H9 (cell line): ENCODE results near the gene EPGN. TPM values are rescaled to one million over a fixed set of nuclear protein-coding genes. Genes with fewer than 3 reads are reported as not detected.

Experiments
- DNase-seq: peaks from one replicate; pipeline ENCODE4 v3.0.0-alpha.2; 2017
- H2AFZ ChIP-seq: one replicate; pipeline ENCODE4 v1.6.1; 2013; ENCODE audit warnings: mild to moderate bottlenecking, low read length, control low read depth, moderate library complexity
- H2AK5ac ChIP-seq: 2 replicates; pipeline ENCODE4 v1.6.1; 2013; ENCODE audit warnings: low read length, control low read depth, mixed read lengths; ENCODE audit not compliant: insufficient read length
- H2BK120ac ChIP-seq: one replicate; pipeline ENCODE4 v1.6.1; 2013; ENCODE audit warnings: low read depth, mild to moderate bottlenecking, low read length, control low read depth, inconsistent platforms; ENCODE audit not compliant: poor library complexity, severe bottlenecking
- H2BK12ac ChIP-seq: 2 replicates; pipeline ENCODE4 v1.6.1; 2013; ENCODE audit warnings: low read length, control low read depth, mixed read lengths, low read depth; ENCODE audit not compliant: insufficient read length
- H2BK15ac ChIP-seq: 2 replicates; pipeline ENCODE4 v1.6.1; 2013; ENCODE audit warnings: low read depth, low read length, control low read depth
- H2BK20ac ChIP-seq: one replicate; pipeline ENCODE4 v1.6.1; 2013; ENCODE audit warnings: low read depth, mild to moderate bottlenecking, low read length, control low read depth, inconsistent platforms; ENCODE audit not compliant: poor library complexity, severe bottlenecking
- H2BK5ac ChIP-seq: 2 replicates; pipeline ENCODE4 v1.6.1; 2013; ENCODE audit warnings: low read length, control low read depth, mixed read lengths; ENCODE audit not compliant: insufficient read length
- H3K14ac ChIP-seq: 2 replicates; pipeline ENCODE4 v1.6.1; 2013; ENCODE audit warnings: low read length, control low read depth; ENCODE audit not compliant: insufficient read depth
- H3K18ac ChIP-seq: 2 replicates; pipeline ENCODE4 v1.6.1; 2013; ENCODE audit warnings: low read depth, mild to moderate bottlenecking, mixed read lengths, low read length, control low read depth; ENCODE audit not compliant: insufficient read length
- H3K23ac ChIP-seq: 2 replicates; pipeline ENCODE4 v1.6.1; 2013; ENCODE audit warnings: low read length, control low read depth, mixed read lengths, low read depth; ENCODE audit not compliant: insufficient read length
- H3K23me2 ChIP-seq: 2 replicates; pipeline ENCODE4 v1.6.1; 2013; ENCODE audit warnings: low read depth, mild to moderate bottlenecking, mixed read lengths, low read length, control low read depth; ENCODE audit not compliant: insufficient read length, poor library complexity, severe bottlenecking
- H3K27ac ChIP-seq: 2 replicates; pipeline ENCODE4 v1.5.1; 2013; ENCODE audit warnings: low read length, control low read depth, mixed read lengths, low read depth; ENCODE audit not compliant: insufficient read length
- H3K27me3 ChIP-seq: 2 replicates; pipeline ENCODE4 v1.6.1; 2013; ENCODE audit warnings: low read length, control low read depth, inconsistent platforms; ENCODE audit not compliant: insufficient read depth
- H3K4ac ChIP-seq: 2 replicates; pipeline ENCODE4 v1.6.1; 2013; ENCODE audit warnings: low read depth, mild to moderate bottlenecking, control low read depth, inconsistent platforms, low read length, moderate library complexity
- H3K4me1 ChIP-seq: 2 replicates; pipeline ENCODE4 v1.6.1; 2013; ENCODE audit warnings: low read length, control low read depth, inconsistent platforms; ENCODE audit not compliant: insufficient read depth
- H3K4me2 ChIP-seq: 2 replicates; pipeline ENCODE4 v1.6.1; 2013; ENCODE audit warnings: low read length, control low read depth, mixed read lengths; ENCODE audit not compliant: insufficient read length, insufficient read depth
- H3K56ac ChIP-seq: 2 replicates; pipeline ENCODE4 v1.6.1; 2013; ENCODE audit warnings: low read depth, mild to moderate bottlenecking, mixed read lengths, low read length, control low read depth; ENCODE audit not compliant: insufficient read length
- H3K79me1 ChIP-seq: 2 replicates; pipeline ENCODE4 v1.6.1; 2013; ENCODE audit warnings: low read depth, mild to moderate bottlenecking, moderate library complexity, low read length, control low read depth, inconsistent platforms; ENCODE audit not compliant: insufficient read depth, poor library complexity, severe bottlenecking
- H3K79me2 ChIP-seq: 2 replicates; pipeline ENCODE4 v1.6.1; 2013; ENCODE audit warnings: low read length, control low read depth, inconsistent platforms; ENCODE audit not compliant: insufficient read depth
- H3K9ac ChIP-seq: 2 replicates; pipeline ENCODE4 v1.6.1; 2013; ENCODE audit warnings: low read length, control low read depth, mixed read lengths; ENCODE audit not compliant: insufficient read length; ENCODE audit errors: extremely low read depth
- H3K9me3 ChIP-seq: one replicate; pipeline ENCODE4 v1.6.1; 2013; ENCODE audit warnings: low read depth, low read length, inconsistent platforms; ENCODE audit not compliant: control insufficient read depth
- H3T11ph ChIP-seq: one replicate; pipeline ENCODE4 v1.6.1; 2013; ENCODE audit warnings: mild to moderate bottlenecking, low read length, control low read depth, inconsistent platforms
- H4K20me1 ChIP-seq: one replicate; pipeline ENCODE4 v1.6.1; 2013; ENCODE audit not compliant: control insufficient read depth, insufficient read length, insufficient read depth
- H4K5ac ChIP-seq: 2 replicates; pipeline ENCODE4 v1.6.1; 2013; ENCODE audit warnings: low read depth, mild to moderate bottlenecking, mixed read lengths, low read length, control low read depth; ENCODE audit not compliant: insufficient read length
- H4K8ac ChIP-seq: replicated peaks from 2 replicates; pipeline ENCODE4 v1.6.1; 2013; ENCODE audit warnings: low read length, control low read depth, mixed read lengths, low read depth; ENCODE audit not compliant: insufficient read length
- H4K91ac ChIP-seq: 2 replicates; pipeline ENCODE4 v1.6.1; 2013; ENCODE audit warnings: low read depth, mild to moderate bottlenecking, moderate library complexity, mixed read lengths, low read length, control low read depth; ENCODE audit not compliant: insufficient read length
- H3K27ac Mint-ChIP-seq, 3 experiments: 2 replicates in 2 of 3; 3 replicates in 1 of 3; pipeline ENCODE4 v1.8.0; 2020 to 2021; ENCODE audit warnings: mixed read lengths in 3 of 3, mild to moderate bottlenecking in 1 of 3, moderate library complexity in 1 of 3
- H3K27me3 Mint-ChIP-seq: 2 replicates; pipeline ENCODE4 v1.8.0; 2021; ENCODE audit warnings: low read depth, mild to moderate bottlenecking, moderate library complexity, mixed read lengths
- H3K36me3 Mint-ChIP-seq, 3 experiments: 2 replicates in 2 of 3; 3 replicates in 1 of 3; pipeline ENCODE4 v1.8.0; 2020 to 2021; ENCODE audit warnings: low read depth in 3 of 3, mixed read lengths in 3 of 3; ENCODE audit not compliant: insufficient read depth in 1 of 3
- H3K4me1 Mint-ChIP-seq, 2 experiments: 2 replicates each; pipeline ENCODE4 v1.8.0; 2020; ENCODE audit warnings: mixed read lengths in 2 of 2
- H3K4me3 Mint-ChIP-seq, 2 experiments: 2 replicates in 1 of 2; 3 replicates in 1 of 2; pipeline ENCODE4 v1.8.0; 2020 to 2021; ENCODE audit warnings: mild to moderate bottlenecking in 2 of 2, mixed read lengths in 2 of 2, moderate library complexity in 1 of 2
- H3K9me3 Mint-ChIP-seq, 2 experiments: 2 replicates in 1 of 2; 3 replicates in 1 of 2; pipeline ENCODE4 v1.8.0; 2020; ENCODE audit warnings: mild to moderate bottlenecking in 2 of 2, mixed read lengths in 2 of 2, moderate library complexity in 1 of 2
- WGBS: extraction: QIAGEN DNeasy Blood & Tissue Kit; methylation state at CpG from one replicate; pipeline ENCODE4 v1.1.7; 2013; ENCODE audit warnings: missing lambda C conversion rate, low lambda C conversion rate, mixed read lengths; ENCODE audit not compliant: insufficient read length; ENCODE audit errors: extremely low coverage; 5-methylcytosine and 5-hydroxymethylcytosine counted together
- total RNA-seq: library from RNA; stranded (reverse); gene quantifications from 2 replicates; pipeline ENCODE4 v1.2.1, GENCODE V29; 2021
- TF ChIP-seq, protein P1 (sequence below): fragments of 200-600 bp; sonication (generic); conservative IDR thresholded peaks from 3 replicates; pipeline ENCODE4 v1.8.0; 2021; ENCODE audit warnings: antibody characterized with exemption, mild to moderate bottlenecking

EPGN gene
- total RNA-seq, 1 experiment from 2014 or later = not detected

GRCh38 chr4:74294681-74295080 lies 13.6 kb upstream of the EPGN start:
- no peak overlapping the region for H3T11ph ChIP-seq
- DNase-seq = no peak
- no peaks in the 10 kb centered on the region for H3K27me3 ChIP-seq
- H2AFZ ChIP-seq = no peak overlapping the region
- no peaks in the 10 kb centered on the region for H3K4me1 Mint-ChIP-seq
- H3K4ac ChIP-seq = no peak overlapping the region
- H3K4me1 ChIP-seq = no peaks in the 10 kb centered on the region
- H3K14ac ChIP-seq = no peak overlapping the region
- no peak overlapping the region for H2BK20ac ChIP-seq
- WGBS = no CpG with 5 or more reads among the region's 1 CpG
- no peak overlapping the region for H3K56ac ChIP-seq
- H3K4me3 Mint-ChIP-seq = no peak overlapping the region
- H4K91ac ChIP-seq = no peak overlapping the region
- no peaks in the 10 kb centered on the region for H3K9me3 ChIP-seq
- H2BK12ac ChIP-seq = no peak overlapping the region
- H4K8ac ChIP-seq = no peak overlapping the region
- H2AK5ac ChIP-seq = no peak overlapping the region
- no peak overlapping the region for H2BK5ac ChIP-seq
- no peak overlapping the region for H3K4me2 ChIP-seq
- no peaks in the 10 kb centered on the region for H3K79me1 ChIP-seq
- no peaks in the 10 kb centered on the region for H3K79me2 ChIP-seq
- no peaks in the 10 kb centered on the region for H4K20me1 ChIP-seq
- H3K27ac Mint-ChIP-seq = no peak overlapping the region
- no peaks in the 10 kb centered on the region for H3K23me2 ChIP-seq
- no peak overlapping the region for H3K27ac ChIP-seq
- no peak overlapping the region for H2BK15ac ChIP-seq
- H3K36me3 Mint-ChIP-seq = no peaks in the 10 kb centered on the region
- H2BK120ac ChIP-seq = no peak overlapping the region
- H4K5ac ChIP-seq = no peak overlapping the region
- H3K23ac ChIP-seq = no peak overlapping the region
- no peak overlapping the region for H3K9ac ChIP-seq
- TF ChIP-seq, protein P1, sequence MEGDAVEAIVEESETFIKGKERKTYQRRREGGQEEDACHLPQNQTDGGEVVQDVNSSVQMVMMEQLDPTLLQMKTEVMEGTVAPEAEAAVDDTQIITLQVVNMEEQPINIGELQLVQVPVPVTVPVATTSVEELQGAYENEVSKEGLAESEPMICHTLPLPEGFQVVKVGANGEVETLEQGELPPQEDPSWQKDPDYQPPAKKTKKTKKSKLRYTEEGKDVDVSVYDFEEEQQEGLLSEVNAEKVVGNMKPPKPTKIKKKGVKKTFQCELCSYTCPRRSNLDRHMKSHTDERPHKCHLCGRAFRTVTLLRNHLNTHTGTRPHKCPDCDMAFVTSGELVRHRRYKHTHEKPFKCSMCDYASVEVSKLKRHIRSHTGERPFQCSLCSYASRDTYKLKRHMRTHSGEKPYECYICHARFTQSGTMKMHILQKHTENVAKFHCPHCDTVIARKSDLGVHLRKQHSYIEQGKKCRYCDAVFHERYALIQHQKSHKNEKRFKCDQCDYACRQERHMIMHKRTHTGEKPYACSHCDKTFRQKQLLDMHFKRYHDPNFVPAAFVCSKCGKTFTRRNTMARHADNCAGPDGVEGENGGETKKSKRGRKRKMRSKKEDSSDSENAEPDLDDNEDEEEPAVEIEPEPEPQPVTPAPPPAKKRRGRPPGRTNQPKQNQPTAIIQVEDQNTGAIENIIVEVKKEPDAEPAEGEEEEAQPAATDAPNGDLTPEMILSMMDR = no peak
- no peaks in the 10 kb centered on the region for H3K9me3 Mint-ChIP-seq
- H3K27me3 Mint-ChIP-seq = no peaks in the 10 kb centered on the region
- H3K18ac ChIP-seq = no peak overlapping the region
